GM12878 (cell line): ENCODE results near the gene OAF. TPM values are rescaled to one million over a fixed set of nuclear protein-coding genes. Genes with fewer than 3 reads are reported as not detected.

Source experiments
- CBX3 ChIP-seq: fragments of 200-600 bp; sonication (generic); IDR thresholded peaks from 2 replicates; pipeline ENCODE4 v1.6.1; 2016; ENCODE audit warnings: low read depth, borderline replicate concordance
- CHD2 ChIP-seq: IDR thresholded peaks from 2 replicates; pipeline ENCODE4 v1.6.1; 2011; ENCODE audit warnings: low read depth, low read length, improper control_type of control experiment, borderline replicate concordance
- DPF2 ChIP-seq: fragments of 450-650 bp; IDR thresholded peaks from 2 replicates; pipeline ENCODE4 v1.6.1; 2017; ENCODE audit warnings: mild to moderate bottlenecking
- EED ChIP-seq: sonication (generic); IDR thresholded peaks from 2 replicates; pipeline ENCODE4 v1.6.1; 2016; ENCODE audit warnings: antibody characterized with exemption, low read depth
- KDM1A ChIP-seq: fragments of 200-600 bp; sonication (generic); IDR thresholded peaks from 2 replicates; pipeline ENCODE4 v1.6.1; 2016; ENCODE audit warnings: borderline replicate concordance
- MXI1 ChIP-seq: fragments of 150-350 bp; IDR thresholded peaks from 2 replicates; pipeline ENCODE4 v1.6.1; 2011; ENCODE audit warnings: low read depth, mild to moderate bottlenecking, inconsistent platforms, low read length, improper control_type of control experiment
- NBN ChIP-seq: fragments of 450-650 bp; IDR thresholded peaks from 2 replicates; pipeline ENCODE4 v1.6.1; 2016
- NR2C2 ChIP-seq: IDR thresholded peaks from 2 replicates; pipeline ENCODE4 v1.6.1; 2011; ENCODE audit warnings: borderline replicate concordance, low read depth; ENCODE audit not compliant: control insufficient read depth, insufficient read length
- POU2F2 ChIP-seq: IDR thresholded peaks from 3 replicates; pipeline ENCODE4 v1.6.1; 2011; ENCODE audit warnings: low read depth, mild to moderate bottlenecking, low read length, borderline replicate concordance
- RAD21 ChIP-seq: IDR thresholded peaks from 2 replicates; pipeline ENCODE4 v1.6.1; 2011; ENCODE audit warnings: mild to moderate bottlenecking, low read depth, low read length, moderate library complexity; ENCODE audit not compliant: insufficient read depth
- SMAD1 ChIP-seq: fragments of 450-650 bp; IDR thresholded peaks from 2 replicates; pipeline ENCODE4 v1.6.1; 2018; ENCODE audit warnings: mild to moderate bottlenecking, low read depth; ENCODE audit not compliant: partially characterized antibody
- SMAD5 ChIP-seq: IDR thresholded peaks from 2 replicates; pipeline ENCODE4 v1.6.1; 2016; ENCODE audit warnings: antibody characterized with exemption, low read depth
- SPI1 ChIP-seq: IDR thresholded peaks from 2 replicates; pipeline ENCODE4 v1.6.1; 2011; ENCODE audit warnings: low read depth, mild to moderate bottlenecking, low read length, moderate library complexity, borderline replicate concordance; ENCODE audit not compliant: insufficient read depth
- SREBF2 ChIP-seq: IDR thresholded peaks from 2 replicates; pipeline ENCODE4 v1.6.1; 2012; ENCODE audit warnings: mild to moderate bottlenecking, low read length
- SUZ12 ChIP-seq: fragments of 200-600 bp; sonication (generic); IDR thresholded peaks from one replicate; pipeline ENCODE4 v1.6.1; 2018; ENCODE audit warnings: antibody characterized with exemption, mild to moderate bottlenecking; ENCODE audit not compliant: unreplicated experiment
- TCF3 ChIP-seq: IDR thresholded peaks from 2 replicates; pipeline ENCODE4 v1.6.1; 2012; ENCODE audit warnings: low read depth, mild to moderate bottlenecking, low read length, borderline replicate concordance; ENCODE audit not compliant: insufficient read depth
- YY1 ChIP-seq: IDR thresholded peaks from 2 replicates; pipeline ENCODE4 v1.6.1; 2011; ENCODE audit warnings: low read depth, mild to moderate bottlenecking, low read length
- ZNF207 ChIP-seq: fragments of 450-650 bp; IDR thresholded peaks from 2 replicates; pipeline ENCODE4 v1.6.1; 2014; ENCODE audit warnings: antibody characterized with exemption, mild to moderate bottlenecking, borderline replicate concordance
- polyA plus RNA-seq, 11 experiments: library from polyadenylated mRNA; depleted of rRNA in 4 of 11; unstranded in 6 of 11; stranded (reverse) in 5 of 11; fragments of >200 nt; fragmentation: Nextera tagmentation in 4 of 11; fragmentation: Illumina TruSeq in 1 of 11; extraction: Ambion mirVana in 4 of 11; extraction: Trizol in 1 of 11; gene quantifications; 1 replicate in 1 of 11; 2 replicates in 10 of 11; pipeline versions ENCODE4 v1.2.1 to v1.2.3, GENCODE V29; 2011 to 2016; ENCODE audit warnings: inconsistent platforms in 2 of 11, missing spikeins in 2 of 11, low read depth in 1 of 11
- total RNA-seq, 4 experiments: library from RNA; depleted of rRNA in 3 of 4; stranded (reverse); fragments of >200 nt in 3 of 4; fragmentation: Illumina TruSeq in 1 of 4; extraction: Trizol in 1 of 4; gene quantifications; 2 replicates each; pipeline versions ENCODE4 v1.2.1 to v1.2.3, GENCODE V29; 2013 to 2021
- TF ChIP-seq, protein P1 (sequence below): fragments of 450-650 bp; IDR thresholded peaks from 2 replicates; pipeline ENCODE4 v1.6.1; 2016; ENCODE audit warnings: mild to moderate bottlenecking
- TF ChIP-seq, protein P2 (sequence below), 3 experiments: IDR thresholded peaks in 2 of 3; conservative IDR thresholded peaks in 1 of 3; 2 replicates each; pipeline ENCODE4 v1.5.1; 2011; ENCODE audit warnings: low read depth in 3 of 3, low read length in 3 of 3, mild to moderate bottlenecking in 3 of 3, control low read depth in 2 of 3, moderate library complexity in 2 of 3, inconsistent platforms in 1 of 3, mixed read lengths in 1 of 3; ENCODE audit not compliant: control insufficient read depth in 2 of 3, insufficient read depth in 1 of 3; ENCODE audit errors: extremely low read depth in 1 of 3
- TF ChIP-seq, protein P3 (sequence below): fragments of 150-350 bp; IDR thresholded peaks from 2 replicates; pipeline ENCODE4 v1.6.1; 2014; ENCODE audit warnings: mild to moderate bottlenecking, low read depth, low read length
- TF ChIP-seq, protein P4 (sequence below): IDR thresholded peaks from 2 replicates; pipeline ENCODE4 v1.6.1; 2011; ENCODE audit warnings: low read depth, low read length, improper control_type of control experiment, borderline replicate concordance
- TF ChIP-seq, protein P5 (sequence below): IDR thresholded peaks from 2 replicates; pipeline ENCODE4 v1.6.1; 2011; ENCODE audit warnings: borderline replicate concordance, low read depth, mild to moderate bottlenecking, moderate library complexity, mixed read lengths, low read length; ENCODE audit not compliant: insufficient read depth; ENCODE audit errors: extremely low read length

OAF gene
- total and polyA plus RNA-seq, 10 of the 15 experiments (the other 5 are each of a cell fraction or from before 2014, with no cell fraction given), result 0.10 to 4.7 (median 1.1) TPM

DNA sequence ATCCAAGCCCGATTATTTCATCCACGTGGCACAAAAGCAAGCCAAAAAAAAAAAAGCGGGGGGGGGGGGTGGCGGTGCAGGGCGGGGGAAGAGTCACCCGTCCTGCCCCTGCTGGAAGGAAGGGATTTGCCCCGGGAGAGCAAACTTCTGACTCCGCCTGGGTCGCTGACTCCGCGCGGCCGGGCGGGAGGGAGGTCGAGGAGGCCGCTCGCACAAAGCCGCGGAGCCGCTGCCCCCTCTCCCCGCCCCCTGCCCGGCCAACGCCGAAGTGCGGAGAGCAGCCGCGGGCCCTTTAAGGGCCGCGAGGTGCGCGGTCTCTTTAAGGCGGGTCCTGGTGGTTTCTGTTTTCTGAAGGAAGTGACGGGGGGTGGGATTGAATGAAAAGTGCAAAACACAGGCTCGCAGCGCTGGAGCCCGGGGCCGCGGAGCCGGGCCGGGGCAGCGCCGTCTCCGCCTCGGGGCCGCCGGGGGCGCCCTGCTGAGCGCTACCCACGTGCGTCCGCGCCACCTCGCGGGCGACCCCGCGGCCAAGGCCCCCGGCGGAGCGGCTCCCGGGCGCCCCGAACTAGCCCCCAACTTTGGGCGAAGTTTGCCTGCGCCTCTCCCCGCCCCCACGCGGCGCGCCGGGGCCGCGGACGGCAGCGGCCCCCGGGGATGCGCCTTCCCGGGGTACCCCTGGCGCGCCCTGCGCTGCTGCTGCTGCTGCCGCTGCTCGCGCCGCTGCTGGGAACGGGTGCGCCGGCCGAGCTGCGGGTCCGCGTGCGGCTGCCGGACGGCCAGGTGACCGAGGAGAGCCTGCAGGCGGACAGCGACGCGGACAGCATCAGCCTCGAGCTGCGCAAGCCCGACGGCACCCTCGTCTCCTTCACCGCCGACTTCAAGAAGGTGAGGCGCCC lies at the start of gene OAF (continued):
- TF ChIP-seq SMAD5, result no peak
- TF ChIP-seq POU2F2, result no peak
- no peak for TF ChIP-seq SREBF2
- no peak for TF ChIP-seq NR2C2
- TF ChIP-seq RAD21, result no peak
- TF ChIP-seq, protein P1, sequence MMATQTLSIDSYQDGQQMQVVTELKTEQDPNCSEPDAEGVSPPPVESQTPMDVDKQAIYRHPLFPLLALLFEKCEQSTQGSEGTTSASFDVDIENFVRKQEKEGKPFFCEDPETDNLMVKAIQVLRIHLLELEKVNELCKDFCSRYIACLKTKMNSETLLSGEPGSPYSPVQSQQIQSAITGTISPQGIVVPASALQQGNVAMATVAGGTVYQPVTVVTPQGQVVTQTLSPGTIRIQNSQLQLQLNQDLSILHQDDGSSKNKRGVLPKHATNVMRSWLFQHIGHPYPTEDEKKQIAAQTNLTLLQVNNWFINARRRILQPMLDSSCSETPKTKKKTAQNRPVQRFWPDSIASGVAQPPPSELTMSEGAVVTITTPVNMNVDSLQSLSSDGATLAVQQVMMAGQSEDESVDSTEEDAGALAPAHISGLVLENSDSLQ, result no peak
- peak; percentile 64 for TF ChIP-seq DPF2
- TF ChIP-seq, protein P2, sequence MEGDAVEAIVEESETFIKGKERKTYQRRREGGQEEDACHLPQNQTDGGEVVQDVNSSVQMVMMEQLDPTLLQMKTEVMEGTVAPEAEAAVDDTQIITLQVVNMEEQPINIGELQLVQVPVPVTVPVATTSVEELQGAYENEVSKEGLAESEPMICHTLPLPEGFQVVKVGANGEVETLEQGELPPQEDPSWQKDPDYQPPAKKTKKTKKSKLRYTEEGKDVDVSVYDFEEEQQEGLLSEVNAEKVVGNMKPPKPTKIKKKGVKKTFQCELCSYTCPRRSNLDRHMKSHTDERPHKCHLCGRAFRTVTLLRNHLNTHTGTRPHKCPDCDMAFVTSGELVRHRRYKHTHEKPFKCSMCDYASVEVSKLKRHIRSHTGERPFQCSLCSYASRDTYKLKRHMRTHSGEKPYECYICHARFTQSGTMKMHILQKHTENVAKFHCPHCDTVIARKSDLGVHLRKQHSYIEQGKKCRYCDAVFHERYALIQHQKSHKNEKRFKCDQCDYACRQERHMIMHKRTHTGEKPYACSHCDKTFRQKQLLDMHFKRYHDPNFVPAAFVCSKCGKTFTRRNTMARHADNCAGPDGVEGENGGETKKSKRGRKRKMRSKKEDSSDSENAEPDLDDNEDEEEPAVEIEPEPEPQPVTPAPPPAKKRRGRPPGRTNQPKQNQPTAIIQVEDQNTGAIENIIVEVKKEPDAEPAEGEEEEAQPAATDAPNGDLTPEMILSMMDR (IDR thresholded peaks at IDR 0.05 in 2 of 3, conservative IDR thresholded peaks at IDR 0.05 in 1 of 3; ENCODE audit: control insufficient read depth in 2 of 3, extremely low read depth in 1 of 3, insufficient read depth in 1 of 3, low read depth in 3 of 3, low read length in 3 of 3), result peak in 1 of 3 experiments; percentile 28; a peak in 2 of 6 replicates
- no peak for TF ChIP-seq SUZ12
- no peak for TF ChIP-seq SMAD1
- TF ChIP-seq NBN, result no peak
- TF ChIP-seq MXI1, result 0 out of 2 replicates have a peak, but pooled peaks have one; percentile 61
- no peak for TF ChIP-seq KDM1A
- no peak for TF ChIP-seq EED
- TF ChIP-seq, protein P3, sequence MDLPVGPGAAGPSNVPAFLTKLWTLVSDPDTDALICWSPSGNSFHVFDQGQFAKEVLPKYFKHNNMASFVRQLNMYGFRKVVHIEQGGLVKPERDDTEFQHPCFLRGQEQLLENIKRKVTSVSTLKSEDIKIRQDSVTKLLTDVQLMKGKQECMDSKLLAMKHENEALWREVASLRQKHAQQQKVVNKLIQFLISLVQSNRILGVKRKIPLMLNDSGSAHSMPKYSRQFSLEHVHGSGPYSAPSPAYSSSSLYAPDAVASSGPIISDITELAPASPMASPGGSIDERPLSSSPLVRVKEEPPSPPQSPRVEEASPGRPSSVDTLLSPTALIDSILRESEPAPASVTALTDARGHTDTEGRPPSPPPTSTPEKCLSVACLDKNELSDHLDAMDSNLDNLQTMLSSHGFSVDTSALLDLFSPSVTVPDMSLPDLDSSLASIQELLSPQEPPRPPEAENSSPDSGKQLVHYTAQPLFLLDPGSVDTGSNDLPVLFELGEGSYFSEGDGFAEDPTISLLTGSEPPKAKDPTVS, result no peak
- TF ChIP-seq ZNF207, result no peak
- TF ChIP-seq CHD2, result no peak
- TF ChIP-seq, protein P4, sequence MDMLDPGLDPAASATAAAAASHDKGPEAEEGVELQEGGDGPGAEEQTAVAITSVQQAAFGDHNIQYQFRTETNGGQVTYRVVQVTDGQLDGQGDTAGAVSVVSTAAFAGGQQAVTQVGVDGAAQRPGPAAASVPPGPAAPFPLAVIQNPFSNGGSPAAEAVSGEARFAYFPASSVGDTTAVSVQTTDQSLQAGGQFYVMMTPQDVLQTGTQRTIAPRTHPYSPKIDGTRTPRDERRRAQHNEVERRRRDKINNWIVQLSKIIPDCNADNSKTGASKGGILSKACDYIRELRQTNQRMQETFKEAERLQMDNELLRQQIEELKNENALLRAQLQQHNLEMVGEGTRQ, result no peak
- TF ChIP-seq SPI1, result no peak
- TF ChIP-seq TCF3, result no peak
- TF ChIP-seq, protein P5, sequence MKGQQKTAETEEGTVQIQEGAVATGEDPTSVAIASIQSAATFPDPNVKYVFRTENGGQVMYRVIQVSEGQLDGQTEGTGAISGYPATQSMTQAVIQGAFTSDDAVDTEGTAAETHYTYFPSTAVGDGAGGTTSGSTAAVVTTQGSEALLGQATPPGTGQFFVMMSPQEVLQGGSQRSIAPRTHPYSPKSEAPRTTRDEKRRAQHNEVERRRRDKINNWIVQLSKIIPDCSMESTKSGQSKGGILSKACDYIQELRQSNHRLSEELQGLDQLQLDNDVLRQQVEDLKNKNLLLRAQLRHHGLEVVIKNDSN, result no peak
- no peak for TF ChIP-seq YY1
- TF ChIP-seq CBX3, result no peak
